Natural killer cell (primary cell): Measurements from ENCODE around the gene GSE1. TPM values are rescaled to one million over a fixed set of nuclear protein-coding genes. Genes with fewer than 3 reads are reported as not detected.

Experiments
- ATAC-seq, 3 donors: fragments of 150-1000 bp in 2 of 3; fragments of 200-7000 bp in 1 of 3; cut with Tn5 transposase; 1 replicate in 1 of 3; 2 replicates in 2 of 3; pipeline ENCODE4 v1.10.0; 2021; ENCODE audit warnings: mild to moderate bottlenecking in 2 of 3, moderate library complexity in 2 of 3
- DNase-seq, 2 donors: peaks; one replicate each; pipeline versions ENCODE4 v3.0.0 to v3.0.0-alpha.2; 2013 to 2021; ENCODE audit warnings: mixed read lengths in 1 of 2
- H3K27ac ChIP-seq: one replicate; pipeline ENCODE4 v1.5.1; 2013; ENCODE audit warnings: mild to moderate bottlenecking, low read length
- H3K27me3 ChIP-seq: one replicate; pipeline ENCODE4 v1.6.1; 2013; ENCODE audit warnings: low read length; ENCODE audit not compliant: control insufficient read depth, insufficient read depth
- H3K36me3 ChIP-seq: one replicate; pipeline ENCODE4 v1.6.1; 2013; ENCODE audit warnings: low read length; ENCODE audit not compliant: control insufficient read depth, insufficient read depth
- H3K4me1 ChIP-seq: one replicate; pipeline ENCODE4 v1.6.1; 2013; ENCODE audit warnings: low read length; ENCODE audit not compliant: control insufficient read depth, insufficient read depth
- H3K4me3 ChIP-seq: one replicate; pipeline ENCODE4 v1.5.1; 2013; ENCODE audit warnings: low read length
- H3K9me3 ChIP-seq: one replicate; pipeline ENCODE4 v1.6.1; 2013; ENCODE audit warnings: low read length; ENCODE audit not compliant: control insufficient read depth, insufficient read depth
- H3K27ac Mint-ChIP-seq, 2 donors: one replicate each; pipeline ENCODE4 v1.8.0; 2022; ENCODE audit warnings: mild to moderate bottlenecking in 2 of 2, mixed read lengths in 2 of 2, moderate library complexity in 1 of 2
- H3K27me3 Mint-ChIP-seq, 2 donors: one replicate each; pipeline ENCODE4 v1.8.0; 2022; ENCODE audit warnings: low read depth in 2 of 2, mixed read lengths in 2 of 2
- H3K36me3 Mint-ChIP-seq: one replicate; pipeline ENCODE4 v1.8.0; 2022; ENCODE audit warnings: mixed read lengths
- H3K4me1 Mint-ChIP-seq, 2 donors: one replicate each; pipeline ENCODE4 v1.8.0; 2022; ENCODE audit warnings: mixed read lengths in 2 of 2
- H3K4me3 Mint-ChIP-seq: one replicate; pipeline ENCODE4 v1.8.0; 2022; ENCODE audit warnings: mild to moderate bottlenecking, moderate library complexity, mixed read lengths
- H3K9me3 Mint-ChIP-seq, 2 donors: one replicate each; pipeline ENCODE4 v1.8.0; 2022; ENCODE audit warnings: mixed read lengths in 2 of 2
- CTCF ChIP-seq: fragments of 200-600 bp; IDR thresholded peaks from one replicate; pipeline ENCODE4 v1.8.0; 2022; ENCODE audit warnings: antibody characterized with exemption
- WGBS: methylation state at CpG from one replicate; pipeline ENCODE4 v1.1.7; 2013; ENCODE audit warnings: missing lambda C conversion rate; ENCODE audit not compliant: insufficient coverage; 5-methylcytosine and 5-hydroxymethylcytosine counted together
- intact Hi-C: fragments of 100-400 bp; cut with micrococcal nuclease; formaldehyde crosslinking; loops from one replicate; pipeline ENCODE4 v1.14.2; 2022
- total RNA-seq, 4 donors: library from RNA; stranded (reverse); fragments of 120-200 nt in 1 of 4; gene quantifications; one replicate each; pipeline versions ENCODE4 v1.2.3 to v1.2.4, GENCODE V29; 2013 to 2022

The GSE1 gene
- total RNA-seq, 3 donors from 2014 or later (not counting 1 experiment from before 2014, with no cell fraction given), result 232 to 277 (median 233) TPM

GRCh38 chr16:85719605-85720301 is 106.6 kb downstream of the GSE1 start:
- intact Hi-C loops, result loop anchor here (5.0 to 10.0 kb wide), 3 partner anchors 65 to 422 kb away; no protein-coding TSS in a partner anchor
- H3K4me1 Mint-ChIP-seq, result no peaks in the 10 kb centered on the region
- ATAC-seq, result no peak
- H3K36me3 Mint-ChIP-seq, result no peaks in the 10 kb centered on the region
- Histone ChIP-seq H3K27me3 (no peaks in the 10 kb centered on the region), H3K36me3 (no peaks in the 10 kb centered on the region), H3K9me3 (no peaks in the 10 kb centered on the region), H3K27ac (no peak overlapping the region), H3K4me3 (no peak overlapping the region), H3K4me1 (peaks cover 9% of the 10 kb centered on the region)
- no peak overlapping the region for H3K27ac Mint-ChIP-seq
- peaks cover 6% of the 10 kb centered on the region in 2 donors for H3K27me3 Mint-ChIP-seq
- DNase-seq, result no peak
- no peak overlapping the region for H3K4me3 Mint-ChIP-seq
- WGBS, result 87% methylated on average over 11 of the region's 11 CpGs
- TF ChIP-seq CTCF, result no peak
- H3K9me3 Mint-ChIP-seq, result no peaks in the 10 kb centered on the region

GRCh38 chr16:85720302-85720637 is 107.1 kb downstream of the GSE1 start:
- H3K36me3 Mint-ChIP-seq, result no peaks in the 10 kb centered on the region
- no peak for DNase-seq
- H3K4me1 ChIP-seq, result peaks cover 9% of the 10 kb centered on the region
- no peaks in the 10 kb centered on the region for H3K27me3 ChIP-seq
- no peak overlapping the region for H3K4me3 Mint-ChIP-seq
- peaks cover 4 to 6% of the 10 kb centered on the region in 2 donors for H3K27me3 Mint-ChIP-seq
- no peak overlapping the region for H3K4me3 ChIP-seq
- intact Hi-C loops, result no loop called here
- ATAC-seq, result no peak
- no peak for TF ChIP-seq CTCF
- H3K27ac ChIP-seq, result no peak overlapping the region
- WGBS, result 82% methylated on average over 3 of the region's 4 CpGs
- H3K9me3 ChIP-seq, result no peaks in the 10 kb centered on the region
- H3K27ac Mint-ChIP-seq, result no peak overlapping the region
- no peaks in the 10 kb centered on the region for H3K9me3 Mint-ChIP-seq
- no peaks in the 10 kb centered on the region for H3K4me1 Mint-ChIP-seq
- H3K36me3 ChIP-seq, result no peaks in the 10 kb centered on the region

DNA sequence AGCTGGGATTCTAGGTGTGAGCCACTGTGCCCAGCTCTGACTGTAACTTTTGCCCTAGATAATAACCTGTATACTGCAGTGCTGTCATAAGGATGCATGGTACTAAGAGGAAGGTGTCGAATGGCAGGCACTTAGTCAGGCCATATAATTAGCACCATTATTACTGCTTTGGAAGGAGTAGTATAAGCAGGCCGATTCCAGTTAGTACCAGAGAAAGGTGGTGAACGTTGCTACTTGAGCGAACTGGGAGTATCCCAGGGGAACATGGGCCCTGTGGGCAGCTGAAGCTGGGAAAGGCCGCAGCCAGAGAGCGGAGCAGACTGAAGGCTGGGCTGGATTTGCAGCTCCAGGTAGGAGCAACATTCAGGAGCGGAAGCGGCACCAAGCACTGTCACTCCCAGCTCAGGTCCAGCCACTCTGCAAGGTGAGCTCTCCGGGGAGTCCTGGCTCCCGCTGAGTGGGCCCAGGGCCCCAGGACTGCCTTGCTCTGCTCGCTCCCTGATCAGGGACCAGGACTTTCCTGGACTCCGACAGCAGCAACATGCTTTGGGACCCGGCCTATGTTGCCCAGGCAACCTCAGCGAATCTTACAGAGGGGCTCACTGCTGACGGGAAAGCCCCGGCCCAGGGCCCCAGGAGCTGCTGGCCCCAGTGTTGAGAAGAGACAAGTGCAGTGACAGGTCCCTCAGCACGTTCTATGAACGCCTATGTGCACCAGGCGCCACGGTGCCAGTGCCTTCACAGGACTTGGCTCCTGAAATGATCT is 109.2 kb downstream of the GSE1 start:
- DNase-seq (no peak), ATAC-seq (no peak)
- Histone ChIP-seq H3K36me3 (no peaks in the 10 kb centered on the region), H3K4me3 (no peak overlapping the region), H3K4me1 (peaks cover 9% of the 10 kb centered on the region), H3K27ac (no peak overlapping the region), H3K9me3 (no peaks in the 10 kb centered on the region), H3K27me3 (no peaks in the 10 kb centered on the region)
- 91% methylated on average over 20 of the region's 20 CpGs for WGBS
- no peak for TF ChIP-seq CTCF
- no peak overlapping the region for H3K27ac Mint-ChIP-seq
- H3K4me1 Mint-ChIP-seq, result no peaks in the 10 kb centered on the region
- intact Hi-C loops, result no loop called here
- H3K9me3 Mint-ChIP-seq, result no peaks in the 10 kb centered on the region
- no peaks in the 10 kb centered on the region for H3K27me3 Mint-ChIP-seq
- no peak overlapping the region for H3K4me3 Mint-ChIP-seq
- no peaks in the 10 kb centered on the region for H3K36me3 Mint-ChIP-seq
